Stimulated activated CD4-positive, alpha-beta T cell treated with anti-CD3 and anti-CD28 coated beads, Interleukin-2, amount 100 ng/mL, for 24 hours (primary cell): ENCODE results near the gene HSD11B1L.

Source experiments
- DNase-seq, 2 donors: peaks; one replicate each; pipeline ENCODE4 v3.0.0-alpha.2; 2020

HSD11B1L gene

GRCh38 chr19:5680437-5681368 lies at the start of gene HSD11B1L, which contains the start of gene MICOS13:
HSD11B1L (plus strand) TSS chr19:5681027; CDS start chr19:5684833, 3,806 bp downstream.
MICOS13 (minus strand) TSS chr19:5680516; CDS start chr19:5680486, 30 bp downstream.
- DNase-seq: peak; percentile 97

DNA sequence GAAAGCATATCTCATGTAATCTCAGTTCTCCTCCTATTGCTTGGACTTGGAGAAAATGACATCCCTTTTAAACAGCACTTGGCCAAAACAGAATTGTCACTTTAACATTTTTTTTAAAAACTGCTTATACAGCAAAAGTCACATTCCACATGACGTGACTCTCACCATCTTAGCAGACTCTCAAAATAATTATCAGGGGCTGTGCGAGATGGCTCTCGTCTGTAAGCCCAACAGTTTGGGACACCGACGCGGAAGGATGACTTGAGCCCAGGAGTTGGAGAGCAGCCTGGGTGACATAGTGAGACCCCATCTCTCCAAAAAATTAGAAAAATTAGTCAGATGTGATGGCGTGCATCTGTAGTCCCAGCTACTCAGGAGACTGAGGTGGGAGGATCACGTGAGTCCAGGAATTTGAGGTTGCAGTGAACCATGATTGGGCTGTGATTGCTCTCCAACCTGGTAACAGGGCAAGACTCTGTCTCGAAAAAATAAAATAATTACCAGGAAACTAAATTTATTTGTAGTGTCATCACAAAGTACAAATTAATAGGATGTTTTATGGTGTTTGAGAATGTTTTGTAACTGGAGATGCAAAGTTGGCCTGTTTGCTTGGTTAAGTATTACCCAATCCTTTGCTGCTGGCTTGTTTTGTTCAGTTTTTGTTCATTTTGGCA lies 49.1 kb upstream of the HSD11B1L start:
- DNase-seq: no peak

- no peak for DNase-seq
Observed at GRCh38 chr19:5632241-5632612, 48.6 kb upstream of the HSD11B1L start.

GRCh38 chr19:5632657-5633056 lies 48.2 kb upstream of the HSD11B1L start:
- no peak for DNase-seq

GRCh38 chr19:5635427-5635826 lies 45.4 kb upstream of the HSD11B1L start:
- DNase-seq: no peak

DNA sequence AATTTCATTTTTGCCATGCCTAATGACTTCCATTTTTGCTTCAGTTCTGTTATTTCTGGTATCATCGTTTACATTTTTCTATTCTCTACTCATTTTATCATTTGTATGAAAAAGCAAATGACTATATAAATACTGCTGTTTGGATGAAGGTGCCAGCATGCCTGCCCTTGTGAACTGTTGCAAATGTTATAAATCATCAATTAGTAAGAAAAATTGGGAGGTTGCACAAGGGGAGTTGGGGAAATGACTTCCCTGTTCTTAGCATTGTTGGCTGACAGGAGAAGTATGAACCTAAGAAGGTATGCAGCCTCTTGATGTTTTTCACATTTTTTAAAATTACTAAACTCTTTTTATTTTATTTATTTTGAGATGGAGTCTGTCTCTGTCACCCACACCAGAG lies 42.9 kb upstream of the HSD11B1L start:
- no peak for DNase-seq

DNA sequence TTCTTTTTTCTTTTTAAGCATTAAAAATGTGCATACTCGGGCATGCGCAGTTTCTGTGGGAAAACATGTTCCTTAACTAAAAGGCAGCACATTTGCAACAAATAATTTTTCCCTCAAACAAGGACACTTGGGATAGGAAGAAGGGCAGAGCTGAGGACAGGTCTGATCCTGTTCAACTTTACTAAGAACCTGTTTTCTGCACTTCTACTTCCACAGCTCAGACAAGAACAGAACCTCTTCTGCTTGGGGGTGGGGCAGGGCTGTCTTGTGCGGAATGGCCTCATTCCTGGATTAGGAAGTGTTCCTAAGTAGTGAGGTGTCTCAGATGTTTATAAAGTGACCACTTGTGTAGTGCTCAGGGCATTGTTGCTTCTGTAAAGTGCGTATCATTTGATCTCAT lies 39.7 kb upstream of the HSD11B1L start:
- no peak for DNase-seq

GRCh38 chr19:5642204-5642603 lies 38.6 kb upstream of the HSD11B1L start:
- DNase-seq: no peak

DNA sequence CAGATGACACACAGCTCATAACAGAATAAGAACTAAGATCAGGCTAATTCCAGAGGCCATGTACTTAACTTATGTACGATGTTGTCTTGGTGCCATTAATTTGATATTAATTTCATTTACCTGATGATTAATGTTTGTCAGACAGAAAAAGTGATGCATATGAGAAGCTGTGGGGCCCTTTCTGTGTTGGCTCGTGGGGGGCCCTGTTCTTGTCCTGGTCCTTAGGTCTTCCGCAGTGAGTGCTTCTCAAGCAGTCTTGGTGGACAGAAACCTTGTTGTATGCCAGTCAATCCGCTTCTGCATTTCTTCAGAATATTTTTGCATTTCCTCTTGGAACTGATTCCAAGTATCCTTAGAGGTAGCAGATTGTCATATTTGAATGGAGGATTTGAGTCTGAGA lies 37.8 kb upstream of the HSD11B1L start:
- no peak for DNase-seq

GRCh38 chr19:5644037-5644436 lies 36.8 kb upstream of the HSD11B1L start:
- DNase-seq: no peak

DNA sequence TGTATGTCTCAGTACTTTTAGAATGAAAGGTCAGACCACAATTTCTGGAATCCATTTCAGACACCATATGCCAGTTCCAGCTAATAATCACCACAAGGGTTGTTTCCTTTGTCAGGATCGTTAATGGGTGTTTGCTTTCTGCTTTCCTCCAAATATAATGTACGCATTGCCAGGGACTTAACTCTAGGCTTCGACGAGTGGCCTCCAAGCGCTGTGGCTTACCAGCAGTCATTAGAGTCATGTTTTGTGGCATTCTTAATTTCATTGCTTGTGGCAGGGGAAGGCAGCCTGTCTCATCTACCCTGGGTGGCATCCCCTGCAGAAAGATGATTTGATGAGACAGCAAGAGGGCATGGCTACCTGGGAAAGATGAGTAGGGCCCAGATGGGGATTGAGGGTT lies 35.4 kb upstream of the HSD11B1L start:
- no peak for DNase-seq

DNA sequence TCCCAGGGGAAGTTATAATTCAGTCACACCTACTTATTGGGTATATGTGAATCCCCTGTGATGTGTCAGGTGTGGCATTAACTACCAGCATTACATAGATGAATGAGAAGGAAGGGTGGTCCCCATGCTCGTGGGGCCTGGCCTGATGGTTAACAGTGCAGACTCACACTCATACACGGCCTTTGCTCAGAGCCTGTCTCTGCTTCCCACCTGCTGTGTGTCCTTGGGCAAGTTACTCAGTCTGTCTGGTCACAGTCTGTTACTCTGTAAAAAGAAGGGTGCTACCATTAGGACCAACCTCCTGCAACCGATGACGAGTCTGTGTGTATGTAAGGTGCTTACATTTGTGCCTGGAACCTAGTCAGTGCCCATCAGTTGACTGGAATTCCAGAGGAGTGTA lies 34.1 kb upstream of the HSD11B1L start:
- no peak for DNase-seq

GRCh38 chr19:5648464-5648863 lies 32.4 kb upstream of the HSD11B1L start:
- no peak for DNase-seq

- no peak for DNase-seq
Observed at GRCh38 chr19:5651361-5651760, 29.5 kb upstream of the HSD11B1L start.

- DNase-seq: no peak
Observed at GRCh38 chr19:5652261-5652660, 28.6 kb upstream of the HSD11B1L start.

DNA sequence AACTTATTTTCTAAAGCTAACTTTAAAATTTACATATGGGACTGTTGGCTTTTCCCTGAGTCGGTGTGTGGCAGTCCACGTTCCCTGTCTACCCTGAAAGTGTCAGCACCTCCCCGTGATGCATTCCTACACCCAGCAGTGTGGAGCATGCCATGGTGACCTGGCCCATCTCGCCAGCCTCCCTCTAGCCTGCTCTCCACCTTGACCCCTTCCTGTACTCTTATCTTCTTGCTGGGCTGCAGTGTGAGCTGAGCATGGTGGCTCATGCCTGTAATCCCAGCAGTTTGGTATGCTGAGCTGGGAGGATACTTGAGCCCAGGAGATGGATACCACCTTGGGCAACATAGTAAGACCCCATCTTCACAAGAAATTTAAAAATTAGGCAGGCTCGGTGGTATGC lies 25.9 kb upstream of the HSD11B1L start:
- no peak for DNase-seq

DNA sequence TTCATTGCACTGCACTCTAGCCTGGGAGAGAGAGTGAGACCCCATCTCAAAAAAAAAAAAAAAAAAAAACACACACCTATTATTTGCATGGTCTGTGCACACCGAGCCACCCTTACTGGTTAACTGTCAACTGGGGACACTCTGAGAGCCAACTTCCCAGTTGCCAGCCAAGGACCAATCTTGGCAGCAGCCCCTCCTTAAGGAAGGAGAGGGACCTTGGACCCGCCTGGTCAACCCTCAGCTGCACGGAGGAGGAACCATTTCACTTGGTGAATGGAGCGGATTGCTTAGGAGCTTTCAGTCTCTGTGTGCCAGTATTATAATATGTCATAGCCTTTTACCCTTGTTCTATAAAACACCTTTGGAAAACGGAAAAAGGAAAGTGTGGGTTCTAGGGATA lies 25.4 kb upstream of the HSD11B1L start:
- DNase-seq: no peak

DNA sequence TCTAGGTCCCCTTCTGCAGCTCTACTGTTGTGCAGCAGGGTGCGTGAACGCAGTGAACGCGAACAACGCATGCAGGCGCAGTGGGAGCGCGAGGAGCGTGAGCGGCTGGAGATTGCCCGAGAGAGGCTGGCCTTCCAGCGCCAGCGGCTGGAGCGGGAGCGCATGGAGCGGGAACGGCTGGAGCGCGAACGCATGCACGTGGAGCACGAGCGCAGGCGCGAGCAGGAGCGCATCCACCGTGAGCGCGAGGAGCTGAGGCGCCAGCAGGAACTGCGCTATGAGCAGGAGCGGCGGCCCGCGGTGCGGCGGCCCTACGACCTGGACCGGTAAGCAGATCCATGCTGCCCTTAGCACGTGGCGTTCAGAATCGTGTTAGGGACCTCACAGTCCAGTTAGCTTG lies 19.3 kb upstream of the HSD11B1L start:
- DNase-seq: no peak

DNA sequence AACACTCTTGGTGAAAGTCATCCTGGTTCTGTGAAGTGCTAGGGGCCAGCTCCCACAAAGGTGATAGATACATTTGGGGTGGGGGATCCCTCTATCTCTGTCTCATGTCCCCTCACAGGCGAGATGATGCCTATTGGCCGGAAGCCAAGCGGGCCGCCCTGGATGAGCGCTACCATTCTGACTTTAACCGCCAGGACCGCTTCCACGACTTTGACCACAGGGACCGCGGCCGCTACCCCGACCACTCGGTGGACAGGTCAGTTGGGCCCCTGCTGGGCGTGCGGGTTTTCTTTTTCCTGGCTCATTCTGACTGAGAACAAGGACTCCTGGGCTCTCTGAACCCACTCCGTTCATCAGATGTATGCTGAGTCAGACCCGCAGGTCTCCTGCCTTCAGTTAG lies 16.9 kb upstream of the HSD11B1L start:
- no peak for DNase-seq

- no peak for DNase-seq
Observed at GRCh38 chr19:5664515-5664914, 16.3 kb upstream of the HSD11B1L start.

- no peak for DNase-seq
Observed at GRCh38 chr19:5665781-5666513, 14.9 kb upstream of the HSD11B1L start.

GRCh38 chr19:5666921-5667610 lies 13.8 kb upstream of the HSD11B1L start:
- DNase-seq: no peak

GRCh38 chr19:5667751-5668271 lies 13.0 kb upstream of the HSD11B1L start:
- DNase-seq: no peak
